Body of pancreas (tissue), 4 donors: ENCODE results near the gene GMDS. TPM values are rescaled to one million over a fixed set of nuclear protein-coding genes. Genes with fewer than 3 reads are reported as not detected.
"Not testable (repeated sequence)": the region's sequence is repeated elsewhere in the genome, so short reads cannot be mapped to it uniquely, and the experiment has no call there.

Source experiments
- ATAC-seq: fragments of 150-250 bp; one replicate; pipeline ENCODE4 v1.9.1; 2016
- DNase-seq, 4 donors: peaks; one replicate each; pipeline ENCODE4 v3.0.0-alpha.2; 2019
- H3K27ac ChIP-seq, 4 donors: fragments of 200-600 bp; sonication (generic); 1 replicate in 3 of 4; 2 replicates in 1 of 4; pipeline versions ENCODE4 v1.5.1 to v1.6.1; 2016 to 2019; ENCODE audit warnings: mild to moderate bottlenecking in 1 of 4, mixed read lengths in 1 of 4, moderate library complexity in 1 of 4
- H3K27me3 ChIP-seq, 2 donors: fragments of 200-600 bp; sonication (generic); one replicate each; pipeline ENCODE4 v1.6.0; 2016; ENCODE audit warnings: mild to moderate bottlenecking in 1 of 2
- H3K36me3 ChIP-seq, 2 donors: fragments of 200-600 bp; sonication (generic); replicated peaks in 1 of 2; 2 replicates each; pipeline ENCODE4 v1.5.1; 2016; ENCODE audit warnings: low read depth in 2 of 2; ENCODE audit not compliant: insufficient read depth in 1 of 2
- H3K4me1 ChIP-seq: fragments of 200-600 bp; sonication (generic); one replicate; pipeline ENCODE4 v1.6.0; 2016
- H3K4me3 ChIP-seq, 2 donors: fragments of 200-600 bp; sonication (generic); 1 replicate in 1 of 2; 2 replicates in 1 of 2; pipeline ENCODE4 v1.5.1; 2016 to 2019
- H3K9me3 ChIP-seq, 3 donors: fragments of 200-600 bp; sonication (generic); 1 replicate in 2 of 3; 2 replicates in 1 of 3; pipeline ENCODE4 v1.5.1; 2016
- CTCF ChIP-seq, 7 experiments: fragments of 450-650 bp in 4 of 7; fragments of 200-600 bp in 3 of 7; sonication (generic) in 3 of 7; IDR thresholded peaks; one replicate each; pipeline ENCODE4 v1.5.1; 2016 to 2019; ENCODE audit warnings: antibody characterized with exemption in 7 of 7
- POLR2A ChIP-seq, 3 donors: fragments of 450-650 bp; IDR thresholded peaks; one replicate each; pipeline ENCODE4 v1.6.1; 2016; ENCODE audit warnings: antibody characterized with exemption in 3 of 3, mild to moderate bottlenecking in 2 of 3
- WGBS, 2 donors: methylation state at CpG; one replicate each; pipeline ENCODE4 v1.1.5; 2017; 5-methylcytosine and 5-hydroxymethylcytosine counted together
- intact Hi-C: fragments of 100-400 bp; cut with DNase I; formaldehyde crosslinking; loops from one replicate; pipeline ENCODE4 v1.15.1; 2023
- total RNA-seq, 2 donors: library from RNA; depleted of rRNA; stranded (reverse); fragments of >200 nt; gene quantifications; one replicate each; pipeline ENCODE4 v1.1.0, GENCODE V29; 2016

Gene GMDS
- total RNA-seq, 2 donors from 2014 or later = 34.5 to 63.3 TPM

GRCh38 chr6:1759870-1760269 lies 485.5 kb downstream of the GMDS start:
- Histone ChIP-seq H3K36me3 (no peaks in the 10 kb centered on the region), H3K9me3 (no peaks in the 10 kb centered on the region), H3K27me3 (no peaks in the 10 kb centered on the region), H3K4me3 (no peak overlapping the region), H3K4me1 (peaks cover under 1% of the 10 kb centered on the region), H3K27ac (no peak overlapping the region)
- WGBS, 2 donors = 88 to 95% methylated on average over 8 of the region's 8 CpGs
- ATAC-seq (no peak), DNase-seq (no peak)
- no peak for TF ChIP-seq POLR2A (IDR thresholded peaks at IDR 0.05)
- TF ChIP-seq CTCF (IDR thresholded peaks at IDR 0.05) = no peak
- intact Hi-C loops = no loop called here

- DNase-seq = no peak
- ATAC-seq = no peak
- Histone ChIP-seq H3K27me3 (no peaks in the 10 kb centered on the region), H3K4me1 (no peaks in the 10 kb centered on the region), H3K36me3 (no peaks in the 10 kb centered on the region), H3K4me3 (no peak overlapping the region), H3K9me3 (no peaks in the 10 kb centered on the region), H3K27ac (no peak overlapping the region)
- no peak for TF ChIP-seq CTCF (IDR thresholded peaks at IDR 0.05)
- no peak for TF ChIP-seq POLR2A (IDR thresholded peaks at IDR 0.05)
- 78 to 81% methylated on average over 8 of the region's 8 CpGs for WGBS, 2 donors
- intact Hi-C loops = no loop called here
Observed at GRCh38 chr6:1758076-1758679, 487.2 kb downstream of the GMDS start.

- DNase-seq = no peak
- no peaks in the 10 kb centered on the region for H3K36me3 ChIP-seq
Observed at GRCh38 chr6:1757131-1757530, 488.3 kb downstream of the GMDS start.

GRCh38 chr6:1756472-1757129 lies 488.8 kb downstream of the GMDS start:
- Histone ChIP-seq H3K36me3 (no peaks in the 10 kb centered on the region), H3K4me1 (no peaks in the 10 kb centered on the region), H3K27me3 (no peaks in the 10 kb centered on the region), H3K27ac (no peak overlapping the region), H3K4me3 (no peak overlapping the region), H3K9me3 (no peaks in the 10 kb centered on the region)
- TF ChIP-seq CTCF (IDR thresholded peaks at IDR 0.05) = no peak
- TF ChIP-seq POLR2A (IDR thresholded peaks at IDR 0.05) = no peak
- DNase-seq = no peak
- WGBS, 2 donors = 88 to 99% methylated on average over 9 to 14 of the region's 14 CpGs
- ATAC-seq = no peak
- intact Hi-C loops = no loop called here

More at GRCh38 chr6:1757131-1757530, 488.3 kb downstream of the GMDS start:
- Histone ChIP-seq H3K4me1 (no peaks in the 10 kb centered on the region), H3K9me3 (no peaks in the 10 kb centered on the region), H3K27ac (no peak overlapping the region), H3K4me3 (no peak overlapping the region), H3K27me3 (no peaks in the 10 kb centered on the region)
- no peak for ATAC-seq
- 76 to 77% methylated on average over 8 of the region's 8 CpGs for WGBS, 2 donors
- no peak for TF ChIP-seq POLR2A (IDR thresholded peaks at IDR 0.05)
- no peak for TF ChIP-seq CTCF (IDR thresholded peaks at IDR 0.05)
- intact Hi-C loops = no loop called here

- intact Hi-C loops, H3K27ac ChIP-seq, H3K9me3 ChIP-seq, H3K36me3 ChIP-seq, H3K4me3 ChIP-seq, ATAC-seq, H3K4me1 ChIP-seq, DNase-seq, H3K27me3 ChIP-seq: not testable (repeated sequence)
- 82 to 86% methylated on average over 5 to 7 of the region's 8 CpGs for WGBS, 2 donors
Observed at GRCh38 chr6:1751063-1751462, 494.3 kb downstream of the GMDS start.
